ENCODE measurements around the gene CHD5.

GRCh38 chr1:6117064-6117463, 63.1 kb downstream of the CHD5 start:
- TF ChIP-seq EZH2phosphoT487 (IDR thresholded peaks at IDR 0.05; ENCODE audit: insufficient read depth, low read depth), result no peak
- no peak for TF ChIP-seq EZH2 (IDR thresholded peaks at IDR 0.05; ENCODE audit: insufficient read depth, poor library complexity, severe bottlenecking)

Data from GM23248 (cell line).